ENCODE data around the gene CFAP45. TPM values are rescaled to one million over a fixed set of nuclear protein-coding genes. Genes with fewer than 3 reads are reported as not detected.

The CFAP45 gene
- total and polyA plus RNA-seq, 2 experiments from 2014 or later, result 0.36 TPM; not detected in 1

DNA sequence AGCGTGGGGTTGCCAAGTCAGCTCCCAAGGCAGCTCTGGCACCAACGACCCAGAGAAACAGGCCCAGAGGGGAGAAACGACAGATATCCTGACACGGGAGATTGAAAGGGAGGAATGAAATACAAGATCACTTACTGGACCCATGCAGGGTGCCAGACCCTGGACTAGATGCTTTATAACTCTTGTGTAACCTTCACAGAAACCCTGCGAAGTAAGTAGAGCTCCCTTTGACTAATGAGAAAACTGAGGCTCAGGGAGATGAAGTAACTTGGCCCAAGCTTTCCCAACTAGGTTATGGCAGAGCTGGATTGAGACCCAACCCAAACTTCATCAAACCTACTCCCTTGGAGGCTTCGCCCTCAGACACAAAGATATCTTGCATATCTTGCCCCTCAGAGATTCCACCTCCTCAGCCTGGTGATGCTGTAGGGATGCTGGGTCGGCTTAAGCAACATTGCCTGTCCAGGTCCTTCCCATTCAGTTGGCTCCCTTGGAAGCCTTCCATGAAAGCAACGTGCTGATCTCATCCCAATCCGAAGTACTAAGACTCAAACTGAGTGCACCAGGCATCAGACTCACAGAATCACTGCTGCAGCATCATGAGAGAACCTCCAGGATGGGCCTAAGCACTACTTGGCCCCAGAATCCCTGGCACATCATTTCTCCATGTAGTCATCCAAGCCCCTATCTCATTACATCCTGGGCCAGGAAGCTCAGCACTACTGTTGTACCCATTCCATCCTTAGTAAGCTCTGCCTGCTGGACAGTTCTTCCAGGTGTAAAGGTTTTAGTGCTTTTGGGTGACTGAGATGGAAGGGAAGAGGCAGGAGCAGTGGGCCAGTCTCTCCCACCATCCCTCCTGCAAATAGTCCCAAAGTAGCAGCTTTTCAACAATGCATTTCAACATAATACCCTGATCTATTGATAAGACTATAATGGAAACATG is 46.5 kb upstream of the CFAP45 start:
- peaks cover 18% of the 10 kb centered on the region for H3K4me1 ChIP-seq (ENCODE audit: insufficient read depth)
- Mint-ChIP-seq H3K4me3 (peak overlapping the region; percentile 87), H3K4me1 (peaks cover 37% of the 10 kb centered on the region), H3K9me3 (no peaks in the 10 kb centered on the region), H3K27ac (peak overlapping the region; percentile 75; the same call in 1 of the 2 replicates), H3K27me3 (ENCODE audit: insufficient read depth, low read depth, poor library complexity) (peaks cover 11% of the 10 kb centered on the region), H3K36me3 (ENCODE audit: low read depth) (peaks cover 9% of the 10 kb centered on the region; the same call in 2 of the 3 replicates)
- peak overlapping the region; percentile 91; the same call in 1 of the 2 replicates for H3K27ac ChIP-seq (ENCODE audit: low read depth)
- peak overlapping the region; percentile 89 for H2AFZ ChIP-seq
- peak overlapping the region; percentile 81 for H3K4me2 ChIP-seq
- H3K4me3 ChIP-seq, result peak overlapping the region; percentile 66
- DNase-seq (ENCODE audit: low spot score), result no peak
- no peaks in the 10 kb centered on the region for H4K20me1 ChIP-seq (replicated peaks; ENCODE audit: insufficient read depth)
- no peaks in the 10 kb centered on the region for H3K36me3 ChIP-seq (ENCODE audit: insufficient read depth)
- H3K9me2 ChIP-seq (ENCODE audit: insufficient read depth), result peaks cover 11% of the 10 kb centered on the region
- no peaks in the 10 kb centered on the region for H3K27me3 ChIP-seq (ENCODE audit: insufficient read depth)
- no peaks in the 10 kb centered on the region for H3F3A ChIP-seq (replicated peaks; ENCODE audit: low read depth)
- H3K79me2 ChIP-seq (replicated peaks; ENCODE audit: insufficient read depth), result peaks cover 17% of the 10 kb centered on the region; the same call in 1 of the 2 replicates
- no peak for TF ChIP-seq STAT1 (IDR thresholded peaks at IDR 0.05; ENCODE audit: unreplicated experiment)
- no peak for TF ChIP-seq EZH2phosphoT487 (IDR thresholded peaks at IDR 0.05; ENCODE audit: unreplicated experiment)
- no peak for TF ChIP-seq ZNF114 (CRISPR knock-in tag; IDR thresholded peaks at IDR 0.05)
- TF ChIP-seq, protein P1, sequence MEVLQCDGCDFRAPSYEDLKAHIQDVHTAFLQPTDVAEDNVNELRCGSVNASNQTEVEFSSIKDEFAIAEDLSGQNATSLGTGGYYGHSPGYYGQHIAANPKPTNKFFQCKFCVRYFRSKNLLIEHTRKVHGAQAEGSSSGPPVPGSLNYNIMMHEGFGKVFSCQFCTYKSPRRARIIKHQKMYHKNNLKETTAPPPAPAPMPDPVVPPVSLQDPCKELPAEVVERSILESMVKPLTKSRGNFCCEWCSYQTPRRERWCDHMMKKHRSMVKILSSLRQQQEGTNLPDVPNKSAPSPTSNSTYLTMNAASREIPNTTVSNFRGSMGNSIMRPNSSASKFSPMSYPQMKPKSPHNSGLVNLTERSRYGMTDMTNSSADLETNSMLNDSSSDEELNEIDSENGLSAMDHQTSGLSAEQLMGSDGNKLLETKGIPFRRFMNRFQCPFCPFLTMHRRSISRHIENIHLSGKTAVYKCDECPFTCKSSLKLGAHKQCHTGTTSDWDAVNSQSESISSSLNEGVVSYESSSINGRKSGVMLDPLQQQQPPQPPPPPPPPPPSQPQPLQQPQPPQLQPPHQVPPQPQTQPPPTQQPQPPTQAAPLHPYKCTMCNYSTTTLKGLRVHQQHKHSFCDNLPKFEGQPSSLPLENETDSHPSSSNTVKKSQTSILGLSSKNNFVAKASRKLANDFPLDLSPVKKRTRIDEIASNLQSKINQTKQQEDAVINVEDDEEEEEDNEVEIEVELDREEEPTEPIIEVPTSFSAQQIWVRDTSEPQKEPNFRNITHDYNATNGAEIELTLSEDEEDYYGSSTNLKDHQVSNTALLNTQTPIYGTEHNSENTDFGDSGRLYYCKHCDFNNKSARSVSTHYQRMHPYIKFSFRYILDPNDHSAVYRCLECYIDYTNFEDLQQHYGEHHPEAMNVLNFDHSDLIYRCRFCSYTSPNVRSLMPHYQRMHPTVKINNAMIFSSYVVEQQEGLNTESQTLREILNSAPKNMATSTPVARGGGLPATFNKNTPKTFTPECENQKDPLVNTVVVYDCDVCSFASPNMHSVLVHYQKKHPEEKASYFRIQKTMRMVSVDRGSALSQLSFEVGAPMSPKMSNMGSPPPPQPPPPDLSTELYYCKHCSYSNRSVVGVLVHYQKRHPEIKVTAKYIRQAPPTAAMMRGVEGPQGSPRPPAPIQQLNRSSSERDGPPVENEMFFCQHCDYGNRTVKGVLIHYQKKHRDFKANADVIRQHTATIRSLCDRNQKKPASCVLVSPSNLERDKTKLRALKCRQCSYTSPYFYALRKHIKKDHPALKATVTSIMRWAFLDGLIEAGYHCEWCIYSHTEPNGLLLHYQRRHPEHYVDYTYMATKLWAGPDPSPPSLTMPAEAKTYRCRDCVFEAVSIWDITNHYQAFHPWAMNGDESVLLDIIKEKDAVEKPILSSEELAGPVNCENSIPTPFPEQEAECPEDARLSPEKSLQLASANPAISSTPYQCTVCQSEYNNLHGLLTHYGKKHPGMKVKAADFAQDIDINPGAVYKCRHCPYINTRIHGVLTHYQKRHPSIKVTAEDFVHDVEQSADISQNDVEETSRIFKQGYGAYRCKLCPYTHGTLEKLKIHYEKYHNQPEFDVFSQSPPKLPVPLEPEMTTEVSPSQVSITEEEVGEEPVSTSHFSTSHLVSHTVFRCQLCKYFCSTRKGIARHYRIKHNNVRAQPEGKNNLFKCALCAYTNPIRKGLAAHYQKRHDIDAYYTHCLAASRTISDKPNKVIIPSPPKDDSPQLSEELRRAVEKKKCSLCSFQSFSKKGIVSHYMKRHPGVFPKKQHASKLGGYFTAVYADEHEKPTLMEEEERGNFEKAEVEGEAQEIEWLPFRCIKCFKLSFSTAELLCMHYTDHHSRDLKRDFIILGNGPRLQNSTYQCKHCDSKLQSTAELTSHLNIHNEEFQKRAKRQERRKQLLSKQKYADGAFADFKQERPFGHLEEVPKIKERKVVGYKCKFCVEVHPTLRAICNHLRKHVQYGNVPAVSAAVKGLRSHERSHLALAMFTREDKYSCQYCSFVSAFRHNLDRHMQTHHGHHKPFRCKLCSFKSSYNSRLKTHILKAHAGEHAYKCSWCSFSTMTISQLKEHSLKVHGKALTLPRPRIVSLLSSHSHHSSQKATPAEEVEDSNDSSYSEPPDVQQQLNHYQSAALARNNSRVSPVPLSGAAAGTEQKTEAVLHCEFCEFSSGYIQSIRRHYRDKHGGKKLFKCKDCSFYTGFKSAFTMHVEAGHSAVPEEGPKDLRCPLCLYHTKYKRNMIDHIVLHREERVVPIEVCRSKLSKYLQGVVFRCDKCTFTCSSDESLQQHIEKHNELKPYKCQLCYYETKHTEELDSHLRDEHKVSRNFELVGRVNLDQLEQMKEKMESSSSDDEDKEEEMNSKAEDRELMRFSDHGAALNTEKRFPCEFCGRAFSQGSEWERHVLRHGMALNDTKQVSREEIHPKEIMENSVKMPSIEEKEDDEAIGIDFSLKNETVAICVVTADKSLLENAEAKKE (CRISPR knock-in tag; IDR thresholded peaks at IDR 0.05), result no peak
- no peak for TF ChIP-seq NANOG (IDR thresholded peaks at IDR 0.05; ENCODE audit: borderline replicate concordance)
- no peak for TF ChIP-seq EZH2 (IDR thresholded peaks at IDR 0.05; ENCODE audit: low read depth, unreplicated experiment)
- TF ChIP-seq JUNB (IDR thresholded peaks at IDR 0.05; ENCODE audit: unreplicated experiment), result no peak
- TF ChIP-seq CREB1 (CRISPR knock-in tag; IDR thresholded peaks at IDR 0.05; ENCODE audit: low read depth), result no peak
- ATAC-seq, result no peak

Measured in GM23338 (cell line).